Body of pancreas (tissue), 4 donors: ENCODE data around the gene SLC45A1. TPM values are rescaled to one million over a fixed set of nuclear protein-coding genes. Genes with fewer than 3 reads are reported as not detected.

Source experiments
- ATAC-seq: fragments of 150-250 bp; one replicate; pipeline ENCODE4 v1.9.1; 2016
- DNase-seq, 4 donors: peaks; one replicate each; pipeline ENCODE4 v3.0.0-alpha.2; 2019
- H3K27ac ChIP-seq, 4 donors: fragments of 200-600 bp; sonication (generic); 1 replicate in 3 of 4; 2 replicates in 1 of 4; pipeline versions ENCODE4 v1.5.1 to v1.6.1; 2016 to 2019; ENCODE audit warnings: mild to moderate bottlenecking in 1 of 4, mixed read lengths in 1 of 4, moderate library complexity in 1 of 4
- H3K27me3 ChIP-seq, 2 donors: fragments of 200-600 bp; sonication (generic); one replicate each; pipeline ENCODE4 v1.6.0; 2016; ENCODE audit warnings: mild to moderate bottlenecking in 1 of 2
- H3K36me3 ChIP-seq, 2 donors: fragments of 200-600 bp; sonication (generic); replicated peaks in 1 of 2; 2 replicates each; pipeline ENCODE4 v1.5.1; 2016; ENCODE audit warnings: low read depth in 2 of 2; ENCODE audit not compliant: insufficient read depth in 1 of 2
- H3K4me1 ChIP-seq: fragments of 200-600 bp; sonication (generic); one replicate; pipeline ENCODE4 v1.6.0; 2016
- H3K4me3 ChIP-seq, 2 donors: fragments of 200-600 bp; sonication (generic); 1 replicate in 1 of 2; 2 replicates in 1 of 2; pipeline ENCODE4 v1.5.1; 2016 to 2019
- H3K9me3 ChIP-seq, 3 donors: fragments of 200-600 bp; sonication (generic); 1 replicate in 2 of 3; 2 replicates in 1 of 3; pipeline ENCODE4 v1.5.1; 2016
- CTCF ChIP-seq, 7 experiments: fragments of 450-650 bp in 4 of 7; fragments of 200-600 bp in 3 of 7; sonication (generic) in 3 of 7; IDR thresholded peaks; one replicate each; pipeline ENCODE4 v1.5.1; 2016 to 2019; ENCODE audit warnings: antibody characterized with exemption in 7 of 7
- POLR2A ChIP-seq, 3 donors: fragments of 450-650 bp; IDR thresholded peaks; one replicate each; pipeline ENCODE4 v1.6.1; 2016; ENCODE audit warnings: antibody characterized with exemption in 3 of 3, mild to moderate bottlenecking in 2 of 3
- WGBS, 2 donors: methylation state at CpG; one replicate each; pipeline ENCODE4 v1.1.5; 2017; 5-methylcytosine and 5-hydroxymethylcytosine counted together
- intact Hi-C: fragments of 100-400 bp; cut with DNase I; formaldehyde crosslinking; loops from one replicate; pipeline ENCODE4 v1.15.1; 2023
- total RNA-seq, 2 donors: library from RNA; depleted of rRNA; stranded (reverse); fragments of >200 nt; gene quantifications; one replicate each; pipeline ENCODE4 v1.1.0, GENCODE V29; 2016

SLC45A1 gene
- total RNA-seq, 2 donors from 2014 or later = 1.6 TPM; not detected in 1

GRCh38 chr1:8307628-8308027 lies 10.3 kb upstream of the SLC45A1 start:
- intact Hi-C loops = no loop called here
- H3K36me3 ChIP-seq = no peaks in the 10 kb centered on the region
- TF ChIP-seq CTCF (IDR thresholded peaks at IDR 0.05) (no peak), POLR2A (IDR thresholded peaks at IDR 0.05) (no peak)
- H3K4me1 ChIP-seq = peaks cover 26% of the 10 kb centered on the region
- WGBS, 2 donors = 70 to 82% methylated on average over 4 of the region's 4 CpGs
- H3K4me3 ChIP-seq = no peak overlapping the region
- no peaks in the 10 kb centered on the region for H3K27me3 ChIP-seq
- no peak overlapping the region for H3K27ac ChIP-seq
- no peak for ATAC-seq
- H3K9me3 ChIP-seq = no peaks in the 10 kb centered on the region
- DNase-seq = peak in 1 of 4 donors; percentile 20

GRCh38 chr1:8311068-8311718 lies 6.7 kb upstream of the SLC45A1 start:
- Histone ChIP-seq H3K4me3 (no peak overlapping the region), H3K36me3 (no peaks in the 10 kb centered on the region), H3K27ac (peak overlapping the region; percentile 67 to 94 (median 91)), H3K4me1 (peaks cover 48% of the 10 kb centered on the region), H3K27me3 (no peaks in the 10 kb centered on the region), H3K9me3 (no peaks in the 10 kb centered on the region)
- WGBS, 2 donors = 69 to 100% methylated on average over 1 of the region's 1 CpG
- ATAC-seq = no peak
- DNase-seq = no peak
- TF ChIP-seq CTCF (IDR thresholded peaks at IDR 0.05) = no peak
- intact Hi-C loops = no loop called here

- Histone ChIP-seq H3K4me3 (no peak overlapping the region), H3K27me3 (no peaks in the 10 kb centered on the region), H3K4me1 (peaks cover 48% of the 10 kb centered on the region), H3K27ac (peak overlapping the region; percentile 67 to 94 (median 91)), H3K36me3 (no peaks in the 10 kb centered on the region), H3K9me3 (no peaks in the 10 kb centered on the region)
- WGBS, 2 donors = 46 to 47% methylated on average over 16 to 17 of the region's 17 CpGs
- peak; percentile 90 for ATAC-seq
- DNase-seq = peak; percentile 86 to 95 (median 93)
- intact Hi-C loops = no loop called here
- peak in 4 of 7 experiments; percentile 19 to 34 (median 29) for TF ChIP-seq CTCF (IDR thresholded peaks at IDR 0.05)
- peak; percentile 27 to 63 (median 31) for TF ChIP-seq POLR2A (IDR thresholded peaks at IDR 0.05)
Observed at GRCh38 chr1:8312235-8313218, 5.4 kb upstream of the SLC45A1 start.

GRCh38 chr1:8313231-8313630 lies 4.7 kb upstream of the SLC45A1 start:
- ATAC-seq (no peak), DNase-seq (no peak)
- H3K4me3 ChIP-seq = no peak overlapping the region
- peaks cover 0 to 2% of the 10 kb centered on the region in 2 donors for H3K27me3 ChIP-seq
- no peak for TF ChIP-seq POLR2A (IDR thresholded peaks at IDR 0.05)
- TF ChIP-seq CTCF (IDR thresholded peaks at IDR 0.05) = no peak
- H3K9me3 ChIP-seq = no peaks in the 10 kb centered on the region
- intact Hi-C loops = no loop called here
- H3K36me3 ChIP-seq = no peaks in the 10 kb centered on the region
- WGBS, 2 donors = 50% methylated on average over 6 of the region's 6 CpGs
- peak overlapping the region; percentile 67 to 94 (median 91) for H3K27ac ChIP-seq
- peaks cover 54% of the 10 kb centered on the region for H3K4me1 ChIP-seq
